Erythroblast (primary cell): ENCODE results near the gene ZNF385B.

Source experiments
- GATA1 ChIP-seq: IDR thresholded peaks from 2 replicates; pipeline ENCODE4 v1.6.1; 2011; ENCODE audit warnings: low read depth, mild to moderate bottlenecking, control low read depth, low read length, moderate library complexity
- POLR2A ChIP-seq: IDR thresholded peaks from 2 replicates; pipeline ENCODE4 v1.6.1; 2011; ENCODE audit warnings: mild to moderate bottlenecking, low read length

GRCh38 chr2:179622635-179623300 is 238.6 kb downstream of the ZNF385B start:
- TF ChIP-seq POLR2A = no peak
- TF ChIP-seq GATA1 = no peak
